GM12864 (cell line): ENCODE measurements around the gene ZNF653.
"Not testable (repeated sequence)": the region's sequence is repeated elsewhere in the genome, so short reads cannot be mapped to it uniquely, and the experiment has no call there.

Experiments used
- DNase-seq: peaks from one replicate; pipeline ENCODE4 v3.0.0-alpha.2; 2011; ENCODE audit warnings: low read depth
- H3K4me3 ChIP-seq: 2 replicates; pipeline ENCODE4 v1.5.1; 2011; ENCODE audit warnings: mild to moderate bottlenecking, low read depth, low read length, control low read depth
- CTCF ChIP-seq: IDR thresholded peaks from 2 replicates; pipeline ENCODE4 v1.5.1; 2011; ENCODE audit warnings: low read depth, mild to moderate bottlenecking, moderate library complexity, low read length, control low read depth, inconsistent platforms; ENCODE audit errors: missing control alignments

Gene ZNF653

GRCh38 chr19:11460207-11460606, 45.4 kb downstream of the ZNF653 start:
- peak; percentile 55 for TF ChIP-seq CTCF
- no peak overlapping the region for H3K4me3 ChIP-seq
- no peak for DNase-seq

DNA sequence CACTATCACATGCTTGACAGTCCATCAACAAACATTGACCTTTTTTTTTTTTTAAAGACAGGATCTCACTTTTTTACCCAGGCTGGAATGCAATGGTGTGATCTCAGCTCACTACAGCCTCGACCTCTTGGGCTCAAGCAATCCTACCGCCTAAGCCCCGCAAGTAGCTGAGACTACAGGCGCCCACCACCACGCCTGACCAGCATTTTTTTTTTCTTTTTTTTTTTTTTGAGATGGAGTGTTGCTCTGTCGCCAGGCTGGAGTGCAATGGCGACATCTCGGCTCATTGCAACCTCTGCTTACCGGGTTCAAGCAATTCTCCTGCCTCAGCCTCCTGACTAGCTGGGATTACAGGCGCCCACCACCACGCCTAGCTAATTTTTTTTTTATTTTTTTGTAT, 46.7 kb downstream of the ZNF653 start:
- H3K4me3 ChIP-seq, DNase-seq: not testable (repeated sequence)

DNA sequence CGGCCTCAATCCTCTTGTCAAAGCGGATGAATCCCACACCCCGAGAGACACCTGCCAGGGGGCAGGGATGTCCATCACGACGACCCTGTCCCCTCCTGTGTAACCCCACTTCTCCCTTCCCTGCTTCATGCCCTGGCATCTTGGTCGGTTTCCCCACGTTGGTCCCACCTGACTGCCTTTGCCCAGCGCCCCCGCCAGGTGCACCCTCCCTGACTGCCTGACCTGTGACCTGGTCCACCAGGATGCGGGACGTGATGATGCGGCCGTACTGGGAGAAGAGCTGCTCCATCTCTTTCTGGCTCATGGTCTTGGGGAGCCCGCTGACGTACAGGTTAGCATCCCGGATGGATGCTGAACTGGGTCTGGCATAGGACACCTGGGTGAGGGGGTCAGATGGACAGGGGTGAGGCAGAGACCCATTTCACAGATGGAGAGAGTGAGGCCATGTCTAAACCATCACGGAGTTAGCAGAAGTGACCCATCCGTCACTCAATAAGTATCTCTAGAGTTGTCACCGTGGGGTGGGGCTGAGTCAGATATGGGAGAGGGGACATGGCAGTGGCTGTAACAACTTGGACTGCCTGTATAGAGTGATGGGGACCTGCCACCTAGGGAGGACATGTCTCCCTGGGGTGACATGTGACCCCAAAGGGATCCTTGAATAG, 47.3 kb downstream of the ZNF653 start:
- DNase-seq: no peak
- H3K4me3 ChIP-seq: no peak overlapping the region
- TF ChIP-seq CTCF: no peak

DNA sequence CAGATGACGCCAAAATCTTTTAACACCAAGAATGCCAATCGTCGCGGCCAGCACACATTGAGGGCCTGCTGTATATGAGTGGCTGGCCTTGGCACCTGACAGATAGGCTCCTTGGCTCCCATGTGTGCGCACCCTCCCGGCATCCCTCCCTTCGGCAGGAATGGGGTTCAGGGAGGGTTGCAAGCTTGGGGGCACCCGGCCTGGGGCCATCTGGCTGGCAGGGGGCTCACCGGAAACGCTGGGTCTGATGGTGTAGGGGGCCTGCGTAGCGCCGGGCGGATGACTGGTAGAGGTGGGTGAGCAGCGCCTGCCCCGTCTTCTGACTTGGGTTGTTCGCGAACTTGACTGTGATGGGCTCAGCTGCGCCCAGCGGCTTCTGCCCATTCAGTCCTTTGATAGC, 47.8 kb downstream of the ZNF653 start:
- no peak for DNase-seq
- H3K4me3 ChIP-seq: no peak overlapping the region
- TF ChIP-seq CTCF: no peak

GRCh38 chr19:11457115-11457514, 48.5 kb downstream of the ZNF653 start:
- no peak overlapping the region for H3K4me3 ChIP-seq
- no peak for TF ChIP-seq CTCF
- DNase-seq: no peak

DNA sequence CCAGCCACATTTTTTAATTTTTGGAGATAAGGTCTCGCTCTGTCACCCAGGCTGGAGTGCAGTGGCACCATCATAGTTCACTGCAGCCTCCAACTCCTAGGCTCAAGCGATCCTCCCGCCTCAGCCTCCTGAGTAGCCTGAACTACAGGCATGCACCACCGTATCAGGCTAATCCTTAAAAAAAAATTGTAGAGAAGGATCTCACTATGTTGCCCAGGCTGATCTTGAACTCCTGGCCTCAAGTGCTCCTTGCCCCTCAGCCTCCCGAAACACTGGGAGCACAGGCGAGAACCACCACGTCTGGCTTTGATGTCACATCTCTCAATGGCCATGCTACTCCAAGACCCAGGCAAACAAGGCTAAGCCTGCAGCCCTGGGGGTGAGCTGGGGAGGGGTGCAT, 49.0 kb downstream of the ZNF653 start:
- no peak for TF ChIP-seq CTCF
- no peak for DNase-seq
- no peak overlapping the region for H3K4me3 ChIP-seq

DNA sequence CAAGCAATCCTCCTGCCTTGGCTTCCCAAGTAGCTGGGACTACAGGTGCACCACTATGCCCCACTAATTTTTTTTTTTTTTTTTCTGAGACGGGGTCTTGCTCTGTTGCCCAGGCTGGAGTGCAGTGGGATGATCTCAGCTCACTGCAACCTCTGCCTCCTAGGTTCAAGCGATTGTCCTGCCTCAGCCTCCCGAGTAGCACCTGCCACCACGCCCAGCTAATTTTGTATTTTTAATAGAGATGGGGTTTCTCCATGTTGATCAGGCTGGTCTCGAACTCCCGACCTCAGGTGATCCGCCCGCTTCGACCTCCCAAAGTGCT, 50.4 kb downstream of the ZNF653 start:
- H3K4me3 ChIP-seq, DNase-seq: not testable (repeated sequence)

DNA sequence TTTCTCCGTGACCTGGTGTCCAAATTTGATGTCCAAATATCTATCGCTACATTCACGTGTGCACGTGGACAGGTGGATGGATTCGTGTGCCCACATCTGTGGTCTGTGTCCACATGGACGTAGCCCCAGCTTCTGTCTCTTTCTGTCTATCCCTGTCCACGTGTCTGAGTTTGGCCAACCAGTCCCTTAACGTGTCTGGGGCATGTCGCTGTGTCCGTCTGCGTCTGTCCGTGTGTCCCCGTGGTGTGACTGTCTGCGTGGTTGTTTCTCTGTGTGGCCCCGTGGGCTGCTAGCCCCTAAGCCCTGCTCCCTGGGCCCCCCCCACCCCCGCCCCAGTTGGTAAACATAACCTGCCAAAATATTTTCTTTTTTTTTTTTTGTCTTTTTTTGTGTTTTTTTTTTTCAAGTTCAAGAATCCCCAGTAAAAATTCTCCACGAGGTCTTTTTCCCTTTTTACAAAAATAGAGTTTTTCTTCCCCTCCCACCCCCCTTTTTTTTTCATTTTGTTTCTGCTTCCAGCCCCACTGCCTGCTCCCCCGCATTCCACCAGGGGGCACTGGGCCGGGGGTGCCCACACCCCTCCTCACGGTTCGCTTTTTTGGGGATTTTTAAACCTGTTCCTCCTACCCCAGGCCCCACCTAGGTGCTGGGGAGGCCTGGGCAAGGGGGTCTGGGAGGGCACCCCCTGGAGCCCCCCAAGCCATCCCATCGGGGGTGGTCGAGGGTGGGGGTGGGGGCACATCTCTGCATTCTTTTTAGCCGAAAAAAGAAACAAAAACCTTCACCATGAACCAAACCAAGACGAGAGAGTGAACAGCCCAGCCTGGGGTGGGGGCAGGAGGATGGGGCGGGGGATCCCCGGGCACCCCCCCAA, 51.9 kb downstream of the ZNF653 start:
- DNase-seq: no peak
- TF ChIP-seq CTCF: peak; percentile 66
- H3K4me3 ChIP-seq: peak overlapping the region; percentile 49
